Activated CD8-positive, alpha-beta memory T cell treated with anti-CD3 and anti-CD28 coated beads for 24 hours (primary cell): ENCODE data around the gene NCK1.
"Not testable (repeated sequence)": the region's sequence is repeated elsewhere in the genome, so short reads cannot be mapped to it uniquely, and the experiment has no call there.

Experiments
- DNase-seq: peaks from one replicate; pipeline ENCODE4 v3.0.0-alpha.2; 2020

NCK1 gene

DNA sequence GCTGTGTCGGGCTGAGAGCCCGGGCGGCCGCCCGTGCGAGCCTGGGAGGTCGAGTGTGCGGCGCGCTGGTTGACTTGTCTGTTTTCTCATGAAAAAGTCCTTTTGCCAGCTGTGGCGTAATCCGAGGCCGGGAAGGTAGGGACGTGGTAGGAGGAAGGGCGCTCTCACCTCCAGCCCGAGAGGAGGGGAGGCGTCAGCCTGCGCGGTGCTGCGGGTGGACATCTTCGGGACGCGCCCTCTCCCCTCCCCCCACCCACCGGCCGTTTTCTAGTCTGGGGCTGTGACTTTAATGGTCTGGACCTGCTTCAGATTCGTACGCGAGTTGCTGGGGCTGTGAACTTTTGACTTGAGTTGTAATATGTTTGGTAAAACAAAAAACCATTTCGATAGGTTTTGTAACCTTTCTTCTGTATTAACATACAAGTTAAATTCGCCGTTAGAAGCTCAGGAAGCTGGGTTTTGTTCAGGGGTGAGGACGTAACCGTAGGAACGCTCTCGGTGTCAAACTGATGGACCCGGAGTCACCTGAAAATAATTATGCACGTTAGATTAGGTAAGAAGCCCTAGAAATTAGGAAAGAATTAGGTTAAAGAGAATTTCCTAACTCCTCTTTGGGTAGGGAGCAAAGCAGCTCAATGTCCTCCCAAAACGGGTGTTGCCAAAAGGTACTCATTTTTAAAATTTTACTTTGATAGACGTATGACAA lies 762 bp downstream of the NCK1 start:
- no peak for DNase-seq

- no peak for DNase-seq
Measured at GRCh38 chr3:136869282-136869681, 7.3 kb downstream of the NCK1 start.

- not testable (repeated sequence) for DNase-seq
Measured at GRCh38 chr3:136872258-136872657, 10.2 kb downstream of the NCK1 start.

GRCh38 chr3:136879510-136879909 lies 17.5 kb downstream of the NCK1 start:
- not testable (repeated sequence) for DNase-seq

DNA sequence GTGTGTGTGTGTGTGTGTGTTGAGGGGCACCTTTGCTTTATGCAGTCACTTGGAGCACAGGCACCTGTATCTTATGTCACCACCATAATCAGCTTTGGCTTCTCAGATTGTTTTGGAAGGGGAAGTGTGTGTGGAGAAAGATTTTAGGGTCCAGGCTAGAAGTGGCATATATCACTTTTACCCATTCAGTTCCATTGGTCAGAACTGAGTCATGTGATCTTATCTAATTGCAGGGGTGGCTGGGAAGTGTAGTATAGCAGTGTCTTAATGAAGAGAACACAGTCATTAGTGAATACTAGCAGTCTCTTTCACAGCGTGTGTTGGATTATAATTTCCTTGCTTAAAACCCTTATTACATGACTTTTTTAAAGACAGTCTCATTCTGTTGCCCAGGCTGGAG lies 20.6 kb downstream of the NCK1 start:
- DNase-seq, result no peak

DNA sequence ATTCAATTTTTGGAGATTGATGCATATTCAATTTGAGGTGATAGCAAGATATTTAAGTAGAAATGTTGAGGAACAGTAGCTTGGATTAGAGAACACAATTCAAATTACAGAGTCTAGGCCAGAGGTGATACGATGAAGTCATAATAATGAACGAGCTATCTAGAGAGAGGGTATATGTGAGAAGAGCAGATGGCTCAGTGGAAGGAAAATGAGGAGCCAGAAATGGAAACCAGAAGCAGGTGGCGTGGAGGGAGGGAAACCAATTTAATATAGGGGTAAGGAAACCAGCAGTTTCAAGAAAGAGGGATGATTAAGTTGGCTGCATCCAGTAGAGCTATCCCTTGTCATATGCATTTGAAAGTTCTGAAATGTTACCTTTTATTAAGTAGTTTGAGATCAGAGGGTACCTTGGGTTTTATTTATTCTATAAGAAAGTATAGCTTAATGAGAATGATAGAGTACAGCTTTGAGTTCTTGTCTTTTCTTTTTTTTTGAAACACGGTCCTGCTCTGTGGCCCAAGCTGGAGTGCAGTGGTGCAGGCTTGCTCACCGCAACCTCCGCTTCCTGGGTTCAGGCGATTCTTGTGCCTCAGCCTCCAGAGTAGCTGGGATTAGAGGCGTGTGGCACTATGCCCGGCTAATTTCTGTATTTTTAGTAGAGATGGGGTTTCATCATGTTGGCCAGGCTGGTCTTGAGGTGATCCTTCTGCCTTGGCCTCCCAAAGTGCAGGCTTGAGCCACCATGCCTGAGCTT lies 22.1 kb downstream of the NCK1 start:
- DNase-seq, result no peak

DNA sequence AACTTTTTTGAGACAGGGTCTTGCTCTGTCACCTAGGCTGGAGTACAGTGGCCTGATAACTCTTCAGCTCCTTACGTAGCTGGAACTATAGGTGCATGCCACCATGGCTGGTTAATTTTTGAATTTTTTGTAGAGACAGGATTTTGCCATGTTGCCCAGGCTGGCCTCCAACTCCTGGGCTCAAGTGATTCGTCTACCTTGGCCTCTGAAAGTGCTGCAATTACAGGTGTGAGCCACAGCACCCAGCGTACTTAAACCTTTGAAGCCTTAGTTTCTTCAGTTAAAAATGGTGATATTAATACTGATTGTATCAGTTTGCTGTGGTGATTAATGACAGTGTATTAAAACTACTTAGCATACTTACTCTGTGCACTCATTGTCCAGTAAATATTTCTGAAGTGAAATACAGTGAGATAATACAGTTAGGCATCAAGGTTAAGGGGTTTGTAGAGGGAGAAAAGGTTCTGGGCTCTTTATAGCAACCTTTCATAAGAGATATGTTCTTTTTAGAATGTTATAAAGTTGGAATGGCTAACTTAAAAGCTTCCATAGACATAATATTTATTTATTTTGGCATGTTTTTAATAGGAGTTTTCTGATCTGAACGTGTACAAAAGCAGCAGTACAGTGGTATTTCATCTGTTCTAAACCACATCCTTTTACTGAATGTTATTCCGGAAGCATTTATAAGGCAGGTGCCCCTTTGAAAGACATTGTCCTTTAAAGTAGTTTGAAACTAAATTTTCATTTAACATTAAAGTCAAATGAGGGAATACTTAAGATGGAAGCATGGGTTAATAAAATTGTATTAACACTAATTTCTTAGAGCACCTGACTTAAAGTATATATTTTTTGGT lies 23.6 kb downstream of the NCK1 start:
- no peak for DNase-seq

- no peak for DNase-seq
Measured at GRCh38 chr3:136889947-136890346, 27.9 kb downstream of the NCK1 start.

- no peak for DNase-seq
Measured at GRCh38 chr3:136891934-136892855, 30.2 kb downstream of the NCK1 start.

- DNase-seq, result no peak
Measured at GRCh38 chr3:136893848-136894443, 31.9 kb downstream of the NCK1 start.

- DNase-seq, result not testable (repeated sequence)
Measured at GRCh38 chr3:136897171-136897570, 35.2 kb downstream of the NCK1 start.

- no peak for DNase-seq
Measured at GRCh38 chr3:136898549-136898948, 36.5 kb downstream of the NCK1 start.

GRCh38 chr3:136898954-136899353 lies 36.9 kb downstream of the NCK1 start:
- no peak for DNase-seq

GRCh38 chr3:136899622-136900158 lies 37.7 kb downstream of the NCK1 start:
- DNase-seq, result no peak

DNA sequence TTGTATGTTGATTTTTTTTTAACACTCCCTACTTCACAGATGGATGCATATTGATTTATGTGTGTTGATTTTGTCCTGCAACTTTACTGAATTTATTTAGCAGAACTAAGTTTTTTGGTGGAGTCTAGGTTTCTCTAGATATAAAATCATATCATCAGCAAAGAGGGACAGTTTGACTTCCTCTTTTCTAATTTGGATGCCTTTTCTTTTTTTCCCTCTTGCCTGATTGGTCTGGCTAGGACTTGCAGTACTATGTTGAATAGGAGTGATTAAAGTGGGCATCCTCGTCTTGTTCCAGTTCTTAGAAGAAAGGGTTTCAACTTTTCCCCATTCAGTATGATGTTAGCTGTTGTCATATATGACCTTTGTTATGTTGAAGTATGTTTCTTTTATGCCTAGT lies 38.7 kb downstream of the NCK1 start:
- not testable (repeated sequence) for DNase-seq

GRCh38 chr3:136901391-136901790 lies 39.4 kb downstream of the NCK1 start:
- no peak for DNase-seq

- not testable (repeated sequence) for DNase-seq
Measured at GRCh38 chr3:136902530-136902929, 40.5 kb downstream of the NCK1 start.

DNA sequence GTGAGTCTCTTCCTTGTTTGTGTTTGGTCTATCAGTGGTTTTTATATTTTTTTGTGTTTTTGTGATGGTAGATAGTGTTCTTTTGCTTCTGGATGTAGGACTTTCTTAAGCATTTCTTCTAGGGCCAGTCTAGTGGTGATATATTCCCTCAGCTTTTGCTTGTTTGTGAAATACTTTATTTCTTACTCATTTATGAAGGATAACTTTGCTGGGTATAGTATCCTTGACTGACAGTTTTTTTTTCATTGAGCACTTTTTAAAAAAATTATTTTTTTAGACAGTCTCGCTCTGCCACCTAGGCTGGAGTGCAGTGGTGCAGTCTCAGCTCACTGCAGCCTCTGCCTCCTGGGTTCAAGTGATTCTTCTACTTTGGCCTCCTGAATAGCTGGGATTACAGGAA lies 41.9 kb downstream of the NCK1 start:
- DNase-seq, result no peak

GRCh38 chr3:136904746-136905145 lies 42.7 kb downstream of the NCK1 start:
- no peak for DNase-seq

DNA sequence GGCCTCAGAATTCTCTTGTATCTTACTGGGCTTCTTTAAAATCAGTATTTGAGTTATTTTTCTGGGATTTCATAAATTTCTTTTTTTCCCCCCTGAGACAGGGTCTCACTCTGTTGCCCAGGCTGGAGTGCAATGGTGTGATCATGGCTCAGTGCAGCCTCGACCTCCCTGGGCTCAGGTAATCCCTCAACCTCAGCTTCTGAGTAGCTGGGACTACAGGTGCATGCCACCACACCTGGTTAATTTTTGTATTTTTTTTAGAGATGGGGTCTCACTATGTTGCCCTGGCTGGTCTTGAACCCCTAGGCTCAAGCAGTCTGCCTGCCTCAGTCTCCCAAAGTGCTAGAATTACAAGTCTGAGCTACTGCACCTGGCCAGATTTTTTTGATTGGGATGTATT lies 43.5 kb downstream of the NCK1 start:
- DNase-seq, result no peak

GRCh38 chr3:136906725-136907124 lies 44.7 kb downstream of the NCK1 start:
- no peak for DNase-seq

GRCh38 chr3:136908297-136908696 lies 46.3 kb downstream of the NCK1 start:
- no peak for DNase-seq
